Neural cell (in vitro differentiated cells): ENCODE measurements around the gene MARK3. TPM values are rescaled to one million over a fixed set of nuclear protein-coding genes. Genes with fewer than 3 reads are reported as not detected.

Experiments used
- H2AFZ ChIP-seq: fragments of 200-600, 300-800 bp; sonication (generic), shearing (Covaris generic); 2 replicates; pipeline ENCODE4 v1.6.0; 2014; ENCODE audit warnings: low read depth, mild to moderate bottlenecking, antibody characterized with exemption, low read length, moderate library complexity
- H3F3A ChIP-seq: fragments of 200-600 bp; shearing (Covaris generic); 2 replicates; pipeline ENCODE4 v1.6.1; 2016; ENCODE audit warnings: mild to moderate bottlenecking, moderate library complexity, mixed read lengths, antibody characterized with exemption, low read length; ENCODE audit not compliant: insufficient read depth, poor library complexity, severe bottlenecking
- H3K27ac ChIP-seq: fragments of 200-600, 300-800 bp; sonication (generic), shearing (Covaris generic); 2 replicates; pipeline ENCODE4 v1.5.1; 2014; ENCODE audit warnings: mild to moderate bottlenecking, low read length, moderate library complexity
- H3K27me3 ChIP-seq: fragments of 300-800, 200-600 bp; sonication (generic), shearing (Covaris generic); 2 replicates; pipeline ENCODE4 v1.6.0; 2014; ENCODE audit warnings: mild to moderate bottlenecking, low read depth, low read length, moderate library complexity; ENCODE audit not compliant: insufficient read depth
- H3K36me3 ChIP-seq: fragments of 300-800, 200-600 bp; sonication (generic), shearing (Covaris generic); 2 replicates; pipeline ENCODE4 v1.5.1; 2014; ENCODE audit warnings: mild to moderate bottlenecking, antibody characterized with exemption, low read length, moderate library complexity; ENCODE audit not compliant: insufficient read depth
- H3K4me2 ChIP-seq: fragments of 300-800, 200-600 bp; sonication (generic), shearing (Covaris generic); 2 replicates; pipeline ENCODE4 v1.6.0; 2014; ENCODE audit warnings: mild to moderate bottlenecking, low read length
- H3K4me3 ChIP-seq: fragments of 300-800, 200-600 bp; sonication (generic), shearing (Covaris generic); 2 replicates; pipeline ENCODE4 v1.5.1; 2014; ENCODE audit warnings: mild to moderate bottlenecking, low read length, moderate library complexity
- H3K79me2 ChIP-seq: fragments of 200-600 bp; shearing (Covaris generic); replicated peaks from 2 replicates; pipeline ENCODE4 v1.6.0; 2014; ENCODE audit warnings: mild to moderate bottlenecking, low read length, moderate library complexity; ENCODE audit not compliant: insufficient read depth
- H3K9ac ChIP-seq: fragments of 300-800, 200-600 bp; sonication (generic), shearing (Covaris generic); 2 replicates; pipeline ENCODE4 v1.6.1; 2016; ENCODE audit warnings: mild to moderate bottlenecking, low read length, mixed read lengths
- H3K9me2 ChIP-seq: fragments of 200-600 bp; shearing (Covaris generic); 2 replicates; pipeline ENCODE4 v1.6.1; 2016; ENCODE audit warnings: mild to moderate bottlenecking, low read length, mixed read lengths; ENCODE audit not compliant: insufficient read depth
- H3K9me3 ChIP-seq: fragments of 200-600, 300-800 bp; sonication (generic), shearing (Covaris generic); 2 replicates; pipeline ENCODE4 v1.6.1; 2016; ENCODE audit warnings: mild to moderate bottlenecking, mixed run types, low read length, moderate library complexity, mixed read lengths
- H4K20me1 ChIP-seq: fragments of 200-600 bp; shearing (Covaris generic); 2 replicates; pipeline ENCODE4 v1.6.1; 2016; ENCODE audit warnings: mild to moderate bottlenecking, mixed run types; ENCODE audit not compliant: insufficient read depth
- CTCF ChIP-seq: fragments of 450-650 bp; IDR thresholded peaks from 2 replicates; pipeline ENCODE4 v1.5.1; 2014; ENCODE audit warnings: antibody characterized with exemption, mild to moderate bottlenecking, moderate library complexity; ENCODE audit not compliant: poor library complexity, severe bottlenecking
- EP300 ChIP-seq: fragments of 450-650 bp; conservative IDR thresholded peaks from 2 replicates; pipeline ENCODE4 v1.6.1; 2014; ENCODE audit warnings: antibody characterized with exemption, mild to moderate bottlenecking, moderate library complexity; ENCODE audit not compliant: poor library complexity, severe bottlenecking
- EZH2 ChIP-seq: fragments of 200-600, 300-800 bp; shearing (Covaris generic), sonication (generic); IDR thresholded peaks from 2 replicates; pipeline ENCODE4 v1.6.1; 2014; ENCODE audit warnings: antibody characterized with exemption, low read length, borderline replicate concordance, mild to moderate bottlenecking; ENCODE audit not compliant: insufficient read depth, poor library complexity, severe bottlenecking
- MXI1 ChIP-seq: fragments of 450-650 bp; conservative IDR thresholded peaks from 2 replicates; pipeline ENCODE4 v1.6.1; 2014; ENCODE audit warnings: antibody characterized with exemption, mild to moderate bottlenecking; ENCODE audit not compliant: poor library complexity, severe bottlenecking
- POLR2AphosphoS5 ChIP-seq: IDR thresholded peaks from 2 replicates; pipeline ENCODE4 v1.6.1; 2012
- RAD21 ChIP-seq: fragments of 450-650 bp; conservative IDR thresholded peaks from 2 replicates; pipeline ENCODE4 v1.6.1; 2014; ENCODE audit warnings: antibody characterized with exemption, mild to moderate bottlenecking, moderate library complexity
- REST ChIP-seq: IDR thresholded peaks from 2 replicates; pipeline ENCODE4 v1.6.1; 2012; ENCODE audit warnings: borderline replicate concordance
- SMC3 ChIP-seq: fragments of 450-650 bp; conservative IDR thresholded peaks from 2 replicates; pipeline ENCODE4 v1.6.1; 2014; ENCODE audit warnings: antibody characterized with exemption, mild to moderate bottlenecking, moderate library complexity; ENCODE audit not compliant: poor library complexity
- TAF1 ChIP-seq: IDR thresholded peaks from 2 replicates; pipeline ENCODE4 v1.6.1; 2012; ENCODE audit warnings: low read depth
- polyA plus RNA-seq: library from polyadenylated mRNA; depleted of rRNA; stranded (reverse); fragments of >200 nt; gene quantifications from 2 replicates; pipeline ENCODE4 v1.2.3, GENCODE V29; 2014

MARK3 gene
- polyA plus RNA-seq, 1 donor from 2014 or later: 158 TPM

GRCh38 chr14:103531421-103532215 lies 146.4 kb downstream of the MARK3 start:
- Histone ChIP-seq H3K4me2 (no peak overlapping the region), H3K27ac (no peak overlapping the region), H3K79me2 (peaks cover 15% of the 10 kb centered on the region), H2AFZ (no peak overlapping the region), H3K27me3 (no peaks in the 10 kb centered on the region), H3K9me2 (no peaks in the 10 kb centered on the region), H3K9ac (no peak overlapping the region), H3K36me3 (no peaks in the 10 kb centered on the region), H3K4me3 (no peak overlapping the region), H3K9me3 (no peaks in the 10 kb centered on the region), H3F3A (no peaks in the 10 kb centered on the region), H4K20me1 (no peaks in the 10 kb centered on the region)
- TF ChIP-seq RAD21: no peak
- TF ChIP-seq CTCF: no peak

GRCh38 chr14:103532216-103533136 lies 147.3 kb downstream of the MARK3 start:
- Histone ChIP-seq H3K9me3 (no peaks in the 10 kb centered on the region), H3K27ac (no peak overlapping the region), H4K20me1 (no peaks in the 10 kb centered on the region), H3K36me3 (no peaks in the 10 kb centered on the region), H3K79me2 (peaks cover 15% of the 10 kb centered on the region), H3K9ac (no peak overlapping the region), H3K4me3 (no peak overlapping the region), H3K9me2 (no peaks in the 10 kb centered on the region), H2AFZ (no peak overlapping the region), H3K4me2 (no peak overlapping the region), H3K27me3 (no peaks in the 10 kb centered on the region), H3F3A (no peaks in the 10 kb centered on the region)
- no peak for TF ChIP-seq CTCF
- no peak for TF ChIP-seq REST
- TF ChIP-seq SMC3: no peak
- no peak for TF ChIP-seq RAD21
- TF ChIP-seq MXI1: no peak
- TF ChIP-seq EZH2: no peak
- no peak for TF ChIP-seq TAF1
- no peak for TF ChIP-seq EP300
- no peak for TF ChIP-seq POLR2AphosphoS5
